Stimulated activated CD4-positive, alpha-beta T cell treated with anti-CD3 and anti-CD28 coated beads, Interleukin-4, amount 100 ng/mL, for 24 hours (primary cell): ENCODE data around the gene TBX5.

ENCODE experiments used
- DNase-seq: peaks from one replicate; pipeline ENCODE4 v3.0.0-alpha.2; 2020

The TBX5 gene

DNA sequence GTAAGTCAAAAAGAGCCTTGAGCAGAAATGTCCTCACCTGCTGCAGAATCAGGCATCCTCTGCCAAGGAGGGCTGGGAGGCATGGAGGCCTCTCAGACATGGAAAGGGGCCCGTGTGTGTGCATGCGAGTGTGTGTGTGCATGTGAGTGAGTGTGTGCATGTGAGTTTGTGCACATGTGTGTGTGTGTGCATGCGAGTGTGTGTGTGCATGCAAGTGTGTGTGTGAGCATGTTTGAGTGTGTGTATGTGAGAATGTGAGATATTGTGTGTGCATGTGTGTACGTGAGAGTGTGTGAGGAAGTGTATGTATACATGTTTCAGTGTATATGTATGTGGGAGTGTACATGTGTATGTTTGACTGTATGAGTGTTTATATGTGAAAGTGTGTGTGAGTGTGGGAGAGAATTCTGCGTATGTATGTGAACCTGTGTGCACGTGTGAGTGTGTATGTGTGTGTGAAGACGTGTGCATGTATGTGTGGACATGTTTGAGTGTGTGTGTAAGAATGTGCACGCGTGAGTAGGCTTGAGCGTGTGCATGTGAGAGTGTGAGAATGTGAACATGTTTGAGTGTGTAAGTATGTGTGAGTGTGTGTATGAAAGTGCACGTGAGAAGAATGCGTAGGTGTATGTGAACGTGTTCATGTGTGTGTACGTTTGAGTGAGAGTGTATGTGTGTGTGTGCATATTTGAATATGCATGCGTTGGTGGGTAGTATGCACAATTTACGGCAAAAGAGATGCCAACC, 90.8 kb downstream of the TBX5 start:
- no peak for DNase-seq

GRCh38 chr12:114314403-114314802, 91.5 kb downstream of the TBX5 start:
- no peak for DNase-seq

- no peak for DNase-seq
Measured at GRCh38 chr12:114313910-114314309, 92.0 kb downstream of the TBX5 start.

- no peak for DNase-seq
Measured at GRCh38 chr12:114311974-114312373, 94.0 kb downstream of the TBX5 start.

- no peak for DNase-seq
Measured at GRCh38 chr12:114306646-114307045, 99.3 kb downstream of the TBX5 start.

- no peak for DNase-seq
Measured at GRCh38 chr12:114305446-114305845, 100.5 kb downstream of the TBX5 start.
